22Rv1 (cell line): ENCODE data around the gene SERPINB13.

ENCODE experiments used
- H3K27ac ChIP-seq: fragments of 450-650 bp; 2 replicates; pipeline ENCODE4 v1.5.1; 2017
- ZFX ChIP-seq: fragments of 450-650 bp; IDR thresholded peaks from 2 replicates; pipeline ENCODE4 v1.6.1; 2017; ENCODE audit warnings: antibody characterized with exemption, borderline replicate concordance
- TF ChIP-seq, protein P1 (sequence below): fragments of 450-650 bp; IDR thresholded peaks from 2 replicates; pipeline ENCODE4 v1.5.1; 2017; ENCODE audit warnings: mild to moderate bottlenecking

The SERPINB13 gene

DNA sequence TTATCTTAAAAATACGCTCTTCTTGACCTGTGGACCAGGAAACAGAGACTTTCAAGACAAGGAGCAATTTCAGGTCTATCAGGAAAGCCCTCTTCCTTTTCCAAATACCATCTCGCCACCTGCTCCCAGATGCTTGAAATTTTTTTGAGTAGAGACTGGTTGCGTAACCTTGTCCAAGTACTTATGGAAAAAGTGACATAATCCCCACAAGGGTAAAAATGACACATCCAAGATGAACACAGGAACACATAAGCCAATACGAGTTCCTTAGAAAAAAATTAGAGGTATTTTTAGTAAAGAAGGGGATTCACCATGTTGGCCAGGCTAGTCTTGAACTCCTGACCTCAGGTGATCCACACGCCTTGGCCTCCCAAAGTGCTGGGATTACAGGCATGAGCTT, 1.8 kb downstream of the SERPINB13 start:
- no peak for TF ChIP-seq ZFX
- TF ChIP-seq, protein P1, sequence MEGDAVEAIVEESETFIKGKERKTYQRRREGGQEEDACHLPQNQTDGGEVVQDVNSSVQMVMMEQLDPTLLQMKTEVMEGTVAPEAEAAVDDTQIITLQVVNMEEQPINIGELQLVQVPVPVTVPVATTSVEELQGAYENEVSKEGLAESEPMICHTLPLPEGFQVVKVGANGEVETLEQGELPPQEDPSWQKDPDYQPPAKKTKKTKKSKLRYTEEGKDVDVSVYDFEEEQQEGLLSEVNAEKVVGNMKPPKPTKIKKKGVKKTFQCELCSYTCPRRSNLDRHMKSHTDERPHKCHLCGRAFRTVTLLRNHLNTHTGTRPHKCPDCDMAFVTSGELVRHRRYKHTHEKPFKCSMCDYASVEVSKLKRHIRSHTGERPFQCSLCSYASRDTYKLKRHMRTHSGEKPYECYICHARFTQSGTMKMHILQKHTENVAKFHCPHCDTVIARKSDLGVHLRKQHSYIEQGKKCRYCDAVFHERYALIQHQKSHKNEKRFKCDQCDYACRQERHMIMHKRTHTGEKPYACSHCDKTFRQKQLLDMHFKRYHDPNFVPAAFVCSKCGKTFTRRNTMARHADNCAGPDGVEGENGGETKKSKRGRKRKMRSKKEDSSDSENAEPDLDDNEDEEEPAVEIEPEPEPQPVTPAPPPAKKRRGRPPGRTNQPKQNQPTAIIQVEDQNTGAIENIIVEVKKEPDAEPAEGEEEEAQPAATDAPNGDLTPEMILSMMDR = no peak
- H3K27ac ChIP-seq = no peak overlapping the region

DNA sequence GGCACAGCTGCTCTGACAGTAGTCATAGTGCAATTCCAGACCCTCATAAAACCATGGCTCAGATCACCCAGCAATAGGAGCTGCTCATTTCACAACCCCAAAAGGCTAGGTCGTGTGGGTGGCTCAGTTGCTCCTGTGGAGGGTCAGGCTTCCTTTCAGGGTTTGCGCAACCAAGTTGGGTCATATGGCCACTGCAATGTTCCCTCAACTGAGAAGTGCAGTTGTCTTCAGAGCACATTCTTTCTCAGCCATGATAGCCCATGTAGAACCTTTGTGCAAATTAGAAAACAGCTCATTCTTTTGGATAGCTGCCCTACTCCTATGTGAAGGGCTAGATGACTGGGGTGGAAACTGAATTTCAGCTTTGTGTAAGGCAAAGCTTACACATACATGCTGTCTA, 3.2 kb downstream of the SERPINB13 start:
- TF ChIP-seq, protein P1 = no peak
- no peak for TF ChIP-seq ZFX
- no peak overlapping the region for H3K27ac ChIP-seq

DNA sequence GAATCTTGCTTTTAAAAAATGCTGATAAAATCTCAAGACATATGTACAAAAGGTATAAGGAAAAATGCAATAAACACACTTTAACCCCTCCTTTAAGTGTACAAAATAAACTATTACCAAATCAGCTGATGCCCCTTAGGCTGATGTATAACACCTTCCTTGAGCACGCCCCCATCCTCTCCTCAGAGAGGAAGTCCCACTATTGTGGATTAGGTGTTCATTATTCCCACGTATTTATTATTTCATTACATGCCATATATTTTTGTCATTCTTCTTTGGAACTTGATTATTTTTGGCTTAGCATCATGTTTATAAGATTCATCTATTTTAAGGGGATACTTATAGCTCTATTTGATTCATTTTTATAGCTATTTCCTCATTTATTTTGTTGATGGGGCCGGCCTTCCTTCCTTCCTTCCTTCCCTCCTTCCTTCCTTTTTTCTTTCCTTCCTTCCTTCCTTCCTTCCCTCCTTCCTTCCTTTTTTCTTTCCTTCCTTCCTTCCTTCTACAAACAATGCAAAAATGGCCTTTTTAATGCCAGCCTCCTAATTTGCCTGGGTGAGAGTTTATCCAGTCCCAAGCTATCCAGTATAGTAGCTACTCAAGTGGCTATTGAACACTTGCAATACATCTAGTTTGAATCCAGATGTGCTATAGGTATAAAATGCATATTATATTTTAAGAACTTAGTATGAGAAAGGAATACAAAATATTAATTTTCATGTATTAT, 4.0 kb downstream of the SERPINB13 start:
- H3K27ac ChIP-seq = no peak overlapping the region
- TF ChIP-seq, protein P1 = no peak
- TF ChIP-seq ZFX = no peak

DNA sequence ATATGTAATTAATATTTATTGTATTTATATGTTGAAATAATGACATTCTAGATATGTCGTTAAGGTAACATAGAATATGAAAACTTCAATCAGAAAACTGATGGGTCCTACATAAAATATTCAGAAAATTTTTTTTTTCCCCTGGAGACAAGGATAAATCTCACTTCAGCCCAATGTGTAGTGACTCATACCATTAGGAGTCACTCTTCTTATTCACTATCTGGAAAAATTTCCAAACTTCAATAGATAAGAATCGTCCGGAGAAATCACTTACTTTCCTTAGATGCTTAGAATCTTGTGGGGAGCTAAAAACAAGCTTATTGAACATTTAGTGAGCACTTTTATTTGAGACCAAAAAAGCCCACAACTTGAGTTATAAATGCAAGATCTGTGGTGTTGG, 4.6 kb downstream of the SERPINB13 start:
- TF ChIP-seq, protein P1 = no peak
- TF ChIP-seq ZFX = no peak
- H3K27ac ChIP-seq = no peak overlapping the region

DNA sequence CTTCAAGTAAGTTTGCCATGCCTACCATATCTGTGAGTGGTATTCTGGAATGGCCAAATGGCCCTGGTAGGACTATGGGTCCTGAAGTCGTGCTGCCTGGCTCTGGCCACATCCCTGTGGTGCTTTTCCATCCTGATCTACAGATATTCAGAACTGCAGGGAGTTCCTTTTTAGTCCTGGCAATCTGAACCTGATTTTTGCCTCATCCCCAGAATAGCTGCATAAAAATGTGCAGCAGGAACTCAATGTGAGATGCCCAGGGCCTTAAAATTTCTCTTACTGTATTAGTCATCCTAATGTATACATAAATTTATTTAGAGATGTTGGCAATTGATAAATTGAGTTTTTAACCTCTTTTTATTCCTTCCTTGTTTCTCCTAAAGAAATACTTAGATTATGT, 5.3 kb downstream of the SERPINB13 start:
- H3K27ac ChIP-seq = no peak overlapping the region
- TF ChIP-seq ZFX = no peak
- TF ChIP-seq, protein P1 = no peak

DNA sequence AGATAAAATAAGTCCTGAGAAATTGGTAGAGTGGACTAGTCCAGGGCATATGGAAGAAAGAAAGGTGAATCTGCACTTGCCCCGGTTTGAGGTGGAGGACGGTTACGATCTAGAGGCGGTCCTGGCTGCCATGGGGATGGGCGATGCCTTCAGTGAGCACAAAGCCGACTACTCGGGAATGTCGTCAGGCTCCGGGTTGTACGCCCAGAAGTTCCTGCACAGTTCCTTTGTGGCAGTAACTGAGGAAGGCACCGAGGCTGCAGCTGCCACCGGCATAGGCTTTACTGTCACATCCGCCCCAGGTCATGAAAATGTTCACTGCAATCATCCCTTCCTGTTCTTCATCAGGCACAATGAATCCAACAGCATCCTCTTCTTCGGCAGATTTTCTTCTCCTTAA, 9.8 kb downstream of the SERPINB13 start:
- TF ChIP-seq ZFX = no peak
- no peak overlapping the region for H3K27ac ChIP-seq

DNA sequence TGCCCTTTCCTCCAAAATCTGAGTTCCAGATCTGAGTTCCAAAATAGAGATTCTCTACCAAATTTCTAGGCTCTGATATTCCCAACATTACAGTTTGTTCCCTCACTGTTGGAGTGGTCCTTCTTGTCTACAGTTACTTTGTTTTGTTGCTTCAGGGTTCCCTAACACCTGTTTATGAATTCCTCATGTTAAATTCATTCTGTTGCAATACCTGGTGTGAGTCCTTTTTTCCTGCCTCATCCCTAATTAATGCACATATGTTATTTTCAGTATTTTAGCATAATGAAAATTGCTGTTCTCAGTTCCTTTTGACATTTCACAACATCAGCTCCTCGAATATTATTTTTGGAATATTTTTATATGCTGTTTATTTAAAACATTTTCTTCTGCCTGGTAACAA, 16.2 kb downstream of the SERPINB13 start:
- TF ChIP-seq ZFX = no peak
- TF ChIP-seq, protein P1 = no peak

DNA sequence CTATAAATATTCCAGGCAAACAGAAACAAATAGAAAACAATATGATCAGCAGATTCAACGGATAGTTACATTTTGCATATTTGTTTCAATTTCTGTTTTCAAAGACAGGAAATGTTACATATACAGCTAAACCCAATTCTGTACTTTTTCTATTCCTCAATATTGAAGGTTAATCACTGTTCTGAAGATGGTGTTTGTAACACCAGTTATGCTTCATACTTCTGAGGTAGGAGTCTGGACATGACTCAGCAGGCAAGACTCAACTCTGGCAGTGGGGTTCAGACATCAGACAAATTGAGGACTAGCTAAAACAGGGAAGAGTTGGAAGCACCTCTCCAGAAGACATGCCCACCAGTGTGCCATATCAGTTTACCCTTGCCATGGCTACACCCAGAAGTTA, 16.6 kb downstream of the SERPINB13 start:
- H3K27ac ChIP-seq = no peak overlapping the region
- TF ChIP-seq, protein P1 = no peak
- TF ChIP-seq ZFX = no peak

More for the DNA sequence above, 16.2 kb downstream of the SERPINB13 start:
- H3K27ac ChIP-seq = no peak overlapping the region
